Activated CD4-positive, alpha-beta T cell treated with anti-CD3 and anti-CD28 coated beads, Interleukin-2, Interleukin-6, amounts not matched to agents 100 ng/mL and 50 ng/mL, durations not matched to agents 16 hours and 8 hours (primary cell): ENCODE measurements around the gene FTH1.
A peak's percentile ranks its signal among the peaks of the same experiment; 100 is the strongest.
"Not testable (repeated sequence)": the region's sequence is repeated elsewhere in the genome, so short reads cannot be mapped to it uniquely, and the experiment has no call there.

Experiments
- DNase-seq: peaks from one replicate; pipeline ENCODE4 v3.0.0-alpha.2; 2020

Gene FTH1

DNA sequence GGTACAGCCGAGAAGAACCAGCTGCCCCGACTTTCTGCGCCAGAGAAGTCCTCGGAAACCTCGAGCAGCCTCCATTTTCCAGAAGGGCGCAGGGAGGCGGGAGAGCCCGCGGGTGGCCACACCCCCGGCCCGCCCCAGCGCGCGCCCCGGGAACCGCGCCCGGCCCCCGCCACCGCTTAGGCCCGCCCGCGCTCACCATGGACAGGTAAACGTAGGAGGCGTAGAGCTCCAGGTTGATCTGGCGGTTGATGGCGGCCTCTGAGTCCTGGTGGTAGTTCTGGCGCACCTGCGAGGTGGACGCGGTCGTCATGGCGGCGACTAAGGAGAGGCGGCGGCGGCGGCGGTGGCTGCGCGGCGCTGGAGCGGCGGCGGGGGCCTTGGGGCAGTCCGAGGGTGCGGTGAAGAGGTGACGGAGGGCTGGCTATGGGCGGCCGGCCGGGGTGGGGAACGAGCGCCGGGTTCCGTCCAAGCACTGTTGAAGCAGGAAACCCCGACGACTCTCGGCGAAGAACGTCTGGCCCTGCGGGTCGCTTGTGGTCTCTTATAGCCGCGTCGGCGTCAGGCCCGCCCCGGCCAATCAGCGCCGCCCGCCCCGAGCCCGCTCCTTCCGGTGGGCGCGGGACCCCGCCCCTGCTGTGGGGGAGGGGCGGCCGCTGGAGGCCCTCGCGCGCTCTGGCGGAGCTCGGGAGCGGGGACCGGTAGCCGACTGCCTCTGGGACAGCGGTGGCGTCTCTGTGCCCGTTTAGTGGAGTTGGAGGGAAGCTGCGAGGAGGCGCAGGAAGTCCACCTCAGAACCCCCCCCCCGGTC, at the start of gene FTH1:
Gene FTH1 (minus strand): TSS at position 519 of the 808 bp plus-strand sequence. CDS start 209 bp downstream, at position 310.
- peak; percentile 96 for DNase-seq

DNA sequence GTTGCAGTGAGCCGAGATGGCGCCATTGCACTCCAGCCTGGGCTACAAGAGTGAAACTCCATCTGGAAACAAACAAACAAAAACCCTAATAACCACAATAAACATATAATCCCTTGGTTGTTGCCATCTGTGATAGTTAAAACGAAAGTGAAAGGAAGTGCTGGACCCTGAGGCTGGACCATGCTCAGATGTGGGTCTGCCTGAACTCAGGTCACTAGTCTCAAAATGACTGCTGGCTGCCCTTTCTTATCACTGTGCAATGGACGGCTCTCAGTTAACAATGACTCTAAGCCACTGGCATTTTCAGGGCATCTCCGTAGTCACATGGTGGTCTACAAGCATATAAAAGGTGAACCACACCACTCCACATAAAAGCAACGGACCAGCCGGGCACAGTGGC, 48.2 kb upstream of the FTH1 start:
- DNase-seq, result no peak

DNA sequence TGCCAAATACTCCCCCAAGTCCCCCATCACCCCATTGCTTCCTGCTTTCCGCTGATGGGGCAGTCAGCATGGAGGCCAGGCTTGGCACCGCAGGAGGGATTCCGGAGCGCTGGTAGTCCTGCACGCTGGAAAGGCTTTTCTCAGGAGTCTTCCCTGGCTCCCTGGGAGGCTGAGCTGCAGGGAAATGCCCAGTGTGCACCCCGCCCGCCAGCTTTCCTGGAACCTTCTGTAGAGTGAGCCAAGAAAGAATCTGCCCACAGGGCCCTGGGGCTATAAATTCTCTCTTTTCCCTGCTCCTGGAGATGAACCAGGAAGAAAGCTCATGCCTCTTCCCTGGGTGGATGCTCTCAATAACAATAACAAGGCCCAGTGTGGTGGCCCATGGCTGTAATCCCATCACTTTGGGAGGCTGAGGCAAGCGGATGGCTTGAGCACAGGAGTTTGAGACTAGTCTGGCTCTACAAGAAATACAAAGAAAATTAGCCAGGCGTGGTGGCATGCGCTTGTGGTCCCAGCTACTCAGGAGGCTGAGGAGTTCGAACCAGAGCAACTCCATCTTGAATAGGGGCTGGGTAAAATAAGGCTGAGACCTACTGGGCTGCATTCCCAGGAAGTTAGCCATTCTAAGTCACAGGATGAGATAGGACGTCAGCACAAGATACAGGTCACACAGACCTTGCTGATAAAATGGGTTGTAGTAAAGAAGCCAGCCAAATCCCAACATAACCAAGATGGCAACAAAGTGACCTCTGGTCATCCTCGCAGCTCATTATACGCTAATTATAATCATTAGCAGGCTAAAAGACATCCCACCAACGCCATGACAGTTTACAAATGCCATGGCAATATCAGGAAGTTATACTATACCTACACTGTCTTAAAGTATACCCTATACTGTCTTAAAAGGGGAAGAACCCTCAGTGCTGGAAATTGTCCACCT, 46.4 kb upstream of the FTH1 start:
- DNase-seq, result no peak

DNA sequence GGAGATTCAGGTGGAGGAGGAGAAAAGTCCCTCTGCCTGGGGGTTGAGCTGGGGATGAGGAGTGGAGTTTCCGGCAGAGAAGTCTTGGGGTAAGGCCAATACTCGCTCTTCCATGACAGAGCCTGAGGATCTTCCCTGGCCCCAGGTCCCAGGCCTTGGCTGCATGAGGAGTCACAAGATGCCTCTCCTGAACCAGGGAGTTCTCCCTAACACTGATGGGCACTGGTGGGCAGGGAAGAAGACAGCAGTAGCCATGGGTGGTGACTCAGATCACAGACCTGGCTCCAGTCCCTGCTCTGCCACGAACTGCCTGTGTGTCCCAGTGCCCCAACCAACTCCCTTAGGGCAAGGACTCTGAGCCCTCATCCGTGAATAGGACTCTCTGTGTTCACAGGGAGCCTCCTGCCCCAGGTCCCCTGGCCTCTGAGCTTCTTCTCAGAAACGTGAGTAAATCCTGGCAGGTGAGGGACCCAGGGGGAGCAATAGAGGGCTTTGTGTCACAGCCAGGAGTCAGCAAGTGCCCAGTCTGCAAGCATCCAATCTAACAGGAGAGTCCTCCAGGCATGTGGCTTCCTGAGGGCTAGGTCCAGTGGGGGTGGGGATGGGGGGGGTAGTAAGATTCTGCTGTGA, 45.5 kb upstream of the FTH1 start:
- DNase-seq, result no peak

DNA sequence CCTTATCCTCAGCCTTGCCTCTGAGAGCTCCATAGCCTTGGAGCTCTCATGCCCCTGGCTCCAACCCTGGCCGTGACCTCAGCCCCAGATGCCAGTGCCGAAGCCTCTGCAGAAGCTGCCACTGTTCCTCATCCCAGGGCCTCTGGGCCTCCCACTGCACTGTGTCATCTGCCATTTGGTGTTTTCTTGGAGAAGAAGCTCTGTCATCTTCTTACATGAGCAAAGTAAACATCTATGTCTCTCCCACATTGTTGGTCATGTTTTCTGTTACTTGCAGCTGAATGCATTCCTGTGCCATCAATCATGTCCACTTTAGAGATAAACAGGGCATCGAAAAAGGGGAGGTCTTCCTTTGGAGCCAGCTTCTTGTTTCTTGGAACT, 45.0 kb upstream of the FTH1 start:
- DNase-seq, result no peak

DNA sequence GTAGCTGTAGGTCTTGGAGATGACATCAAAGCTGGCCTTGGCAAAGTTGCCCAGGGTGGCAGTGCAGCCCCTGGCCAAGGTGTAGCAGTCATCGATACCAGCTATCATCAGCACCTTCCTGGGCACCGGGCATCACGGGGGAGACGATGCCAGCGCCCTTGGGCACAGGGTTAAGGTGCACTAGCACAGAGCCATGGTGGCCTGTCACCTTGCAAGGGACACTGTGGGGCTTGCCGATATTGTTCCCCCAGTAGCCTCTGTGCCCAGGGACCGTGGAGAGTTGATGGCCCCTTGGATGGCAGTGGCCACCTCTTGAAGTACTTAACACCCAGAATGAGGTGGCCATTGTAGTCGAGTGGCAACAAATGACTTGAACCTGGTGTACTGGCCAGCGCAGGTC, 44.4 kb upstream of the FTH1 start:
- DNase-seq, result no peak

DNA sequence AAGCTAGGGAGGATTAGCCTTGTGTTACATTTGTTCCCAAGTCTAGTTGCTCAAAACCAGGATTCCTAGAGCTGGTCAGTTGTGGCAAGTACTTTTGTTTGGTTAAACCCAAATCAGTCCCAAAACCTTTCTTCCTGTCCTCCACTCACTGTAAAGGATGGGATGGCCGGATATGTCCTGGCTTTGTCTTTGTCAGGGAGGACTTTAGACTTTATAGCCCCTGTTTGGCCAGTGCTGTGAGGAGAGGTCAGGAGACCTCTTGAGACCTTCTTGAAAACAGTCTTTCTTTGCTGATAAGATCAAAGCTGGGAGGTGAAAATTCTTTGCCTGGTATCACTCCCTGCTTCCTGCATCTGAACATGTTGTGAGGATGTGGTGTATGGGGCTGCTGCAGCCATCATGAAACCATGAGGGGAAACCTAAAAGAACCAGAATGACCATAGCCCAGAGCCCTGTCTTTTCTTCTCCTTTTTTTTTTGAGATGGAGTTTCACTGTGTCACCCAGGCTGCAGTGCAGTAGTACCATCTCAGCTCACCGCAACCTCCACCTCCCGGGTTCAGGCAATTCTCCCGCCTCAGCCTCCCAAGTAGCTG, 43.6 kb upstream of the FTH1 start:
- no peak for DNase-seq

DNA sequence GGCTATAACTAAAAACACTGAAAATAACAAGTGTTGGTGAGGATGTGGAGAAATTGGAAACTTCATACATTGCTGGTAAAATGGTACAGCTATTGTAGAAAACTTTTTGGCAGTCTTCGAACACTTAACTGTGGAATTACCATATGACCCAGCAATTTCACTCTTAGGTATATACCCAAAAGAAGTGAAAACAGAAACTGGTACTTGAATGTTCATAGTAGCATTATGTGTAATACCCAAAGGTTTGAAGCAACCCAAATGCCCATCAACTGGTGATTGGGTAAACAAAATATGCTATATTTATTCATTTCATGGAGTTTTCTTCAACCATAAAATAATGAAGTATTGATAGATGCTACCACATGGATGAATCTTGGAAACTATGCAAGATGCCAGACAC, 40.8 kb upstream of the FTH1 start:
- DNase-seq, result peak; percentile 36

DNA sequence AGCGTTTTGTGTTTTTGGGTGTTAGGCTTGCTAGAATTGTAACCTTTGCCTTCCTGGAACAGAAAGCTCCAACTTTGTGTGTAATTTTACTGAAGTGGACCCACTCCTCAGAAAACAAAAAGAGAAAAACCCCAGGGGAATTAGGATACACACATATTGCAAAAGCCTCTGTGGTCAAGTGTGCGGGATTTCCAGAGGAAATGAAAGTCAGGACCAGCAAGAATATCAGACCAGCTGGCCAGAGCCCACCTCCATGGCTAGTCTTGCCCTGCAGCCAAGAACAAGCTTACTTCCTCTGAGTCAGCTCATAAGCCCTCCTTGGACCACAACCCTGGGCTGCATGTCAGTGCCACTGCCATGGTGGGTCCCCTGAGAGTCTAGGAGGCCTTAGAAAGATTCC, 37.0 kb upstream of the FTH1 start:
- no peak for DNase-seq

DNA sequence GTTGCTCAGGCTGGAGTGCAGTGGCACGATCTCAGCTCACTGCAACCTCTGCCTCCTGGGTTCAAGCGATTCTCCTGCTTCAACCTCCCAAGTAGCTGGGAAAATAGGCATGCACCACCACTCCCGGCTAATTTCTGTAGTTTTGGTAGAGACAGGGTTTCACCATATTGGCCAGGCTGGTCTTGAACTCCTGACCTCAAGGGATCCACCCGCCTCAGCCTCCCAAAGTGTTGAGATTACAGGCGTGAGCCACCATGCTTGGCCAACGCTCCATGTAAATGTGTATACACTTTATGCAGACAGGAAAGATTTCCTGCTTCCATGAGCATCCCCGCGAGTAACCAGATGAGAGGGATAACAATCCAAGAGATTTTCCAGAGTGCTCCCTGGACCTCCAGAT, 34.8 kb upstream of the FTH1 start:
- not testable (repeated sequence) for DNase-seq

DNA sequence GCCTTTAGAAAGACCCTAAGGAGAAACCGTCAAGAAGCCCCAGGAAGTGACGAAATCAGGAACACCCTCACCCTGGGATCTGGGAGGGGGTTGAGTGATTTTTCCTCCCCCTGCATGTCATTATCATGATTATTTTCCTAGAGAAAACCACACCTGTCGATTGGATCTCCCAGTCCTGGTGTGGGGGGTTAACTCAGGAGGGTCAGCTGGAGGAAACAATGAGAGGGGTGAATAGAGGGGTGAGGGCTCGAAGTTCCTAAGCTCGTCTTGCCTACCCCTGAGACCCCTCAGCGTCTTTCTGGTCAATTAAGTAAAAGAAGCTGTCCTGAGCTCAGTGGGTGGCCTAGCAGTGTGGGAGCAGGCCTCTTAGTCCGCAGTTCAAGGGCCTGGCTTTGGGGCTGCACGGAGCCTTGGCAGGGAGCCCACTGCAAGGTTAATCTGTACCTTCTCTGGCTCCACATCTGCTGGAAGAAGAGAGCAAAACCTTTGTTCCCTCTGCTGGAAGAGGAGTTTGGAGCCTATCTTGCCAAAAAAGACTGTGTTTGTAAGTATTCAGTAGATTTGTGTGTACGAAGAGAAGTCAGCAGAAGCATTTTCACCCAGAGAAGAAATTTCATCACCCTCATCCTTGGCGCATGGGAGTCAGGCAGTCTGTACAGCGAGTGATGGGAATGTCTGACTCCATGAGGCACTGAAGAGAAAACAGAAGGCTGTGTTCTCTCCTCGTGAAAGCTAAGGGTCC, 34.2 kb upstream of the FTH1 start:
- DNase-seq, result no peak

DNA sequence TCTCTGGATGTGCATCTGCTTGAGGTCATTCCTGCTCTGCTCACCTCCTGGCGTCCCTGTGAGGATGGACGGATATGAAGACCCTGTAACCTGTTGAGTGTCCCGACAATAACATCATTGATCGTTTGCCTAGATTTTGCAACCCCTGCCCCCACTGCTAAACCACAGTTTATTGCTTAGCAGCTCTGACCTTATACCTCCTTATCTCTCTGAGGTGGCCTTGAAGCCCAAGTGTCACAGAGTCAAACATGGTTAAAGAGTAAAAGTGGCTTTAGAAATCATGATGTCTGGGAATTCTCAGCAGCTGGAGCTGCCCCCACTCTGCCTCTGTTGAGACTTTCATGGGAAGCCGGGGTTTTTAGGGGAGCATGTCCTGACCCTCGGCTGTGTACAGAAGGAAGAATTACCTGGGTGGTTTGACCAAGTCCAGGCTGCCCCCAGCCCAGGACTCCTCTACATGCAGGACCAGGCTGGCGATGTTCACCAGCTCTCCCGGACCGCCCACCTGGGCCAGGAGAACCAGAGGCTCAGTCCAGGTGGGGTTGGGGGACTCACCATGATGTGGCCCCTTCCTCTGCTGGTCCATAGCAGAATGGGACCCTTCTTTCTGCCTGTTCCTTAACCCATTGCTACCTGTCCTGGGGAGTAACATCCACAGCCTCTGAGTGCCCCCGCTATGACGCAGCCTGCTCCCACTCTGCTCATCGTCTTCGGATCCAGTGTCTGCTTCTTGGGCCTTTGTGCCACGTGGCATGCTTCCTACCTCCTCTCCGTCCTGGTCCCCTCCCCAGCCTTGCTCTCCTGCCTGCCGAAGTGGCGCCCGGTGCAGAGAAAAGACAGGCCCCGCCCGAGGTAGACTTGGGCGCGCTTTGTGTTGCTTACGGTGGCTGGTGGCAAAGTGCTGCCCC, 33.4 kb upstream of the FTH1 start:
- DNase-seq, result no peak

DNA sequence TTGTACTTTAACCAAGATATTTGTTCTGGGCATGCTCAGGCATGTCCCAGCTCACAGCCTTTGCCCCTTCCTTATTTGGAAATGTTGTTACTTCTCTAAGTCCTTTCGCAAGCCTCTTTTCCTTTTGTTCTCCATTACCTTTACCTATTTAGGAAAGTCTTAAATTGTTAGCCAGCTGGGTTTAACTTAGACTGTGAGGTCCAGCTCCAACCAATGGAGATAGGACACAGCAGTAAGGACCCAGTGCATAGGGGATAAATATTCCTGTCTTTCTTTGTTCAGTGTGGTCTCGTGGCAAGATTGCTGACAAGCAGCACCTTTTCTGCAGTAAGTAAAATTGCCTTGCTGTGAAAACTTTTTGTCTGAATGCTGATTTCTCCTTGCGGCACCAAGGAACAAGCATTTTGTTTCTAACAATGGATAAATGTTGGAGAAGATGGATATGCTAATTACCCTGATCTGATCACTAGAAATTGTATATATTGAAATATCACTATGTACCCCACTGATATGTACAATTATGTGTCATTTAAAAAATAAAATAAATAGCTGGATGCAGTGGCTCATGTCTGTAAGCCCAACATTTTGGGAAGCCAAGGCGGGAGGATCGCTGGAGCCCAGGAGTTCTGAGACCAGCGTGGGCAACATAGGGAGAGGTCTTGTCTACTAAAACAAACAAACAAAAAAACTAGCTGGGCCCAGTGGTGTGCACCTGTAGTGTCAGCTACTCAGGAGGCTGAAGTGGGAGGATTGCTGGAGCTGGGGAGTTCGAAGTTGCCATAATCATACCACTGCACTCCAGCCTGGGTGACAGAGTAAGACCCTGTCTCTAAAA, 31.9 kb upstream of the FTH1 start:
- no peak for DNase-seq

DNA sequence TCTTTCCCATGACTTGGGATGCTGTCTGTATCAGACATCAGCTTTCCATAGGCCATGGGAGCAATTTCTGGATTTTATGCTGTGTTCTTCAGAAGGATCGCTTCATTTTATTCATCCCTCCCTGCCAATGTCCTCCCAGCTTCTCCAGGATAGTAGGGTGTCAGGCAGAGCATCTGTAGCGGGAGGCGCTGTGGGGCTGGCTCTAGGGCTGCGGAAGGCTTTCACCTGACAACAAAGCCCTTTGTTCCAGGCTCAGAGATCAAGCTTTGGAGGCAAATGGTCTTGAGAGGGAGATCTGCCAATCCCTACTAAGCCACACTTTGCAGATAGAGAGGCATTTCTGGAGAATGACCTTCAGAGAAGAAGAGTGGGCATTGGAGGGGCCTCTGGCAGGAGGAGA, 29.5 kb upstream of the FTH1 start:
- DNase-seq, result no peak

DNA sequence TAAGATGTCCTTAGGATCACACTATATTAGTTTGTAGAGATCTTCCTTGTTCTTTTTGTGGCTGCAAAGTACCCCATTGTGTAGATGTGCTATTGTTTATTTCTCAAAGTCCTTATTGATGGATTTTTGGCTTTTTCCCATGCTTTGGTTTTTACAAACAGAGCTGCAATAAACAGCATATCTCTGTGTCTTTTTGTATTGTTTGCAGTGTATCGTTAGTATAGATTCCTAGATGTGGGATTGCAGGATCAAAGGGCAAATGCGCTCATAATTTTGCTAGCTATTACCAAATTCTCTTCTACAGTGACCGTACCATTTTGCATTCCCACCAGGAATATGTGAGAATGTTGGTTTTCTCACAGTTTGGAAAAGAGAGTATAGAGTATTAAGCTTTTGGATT, 27.5 kb upstream of the FTH1 start:
- no peak for DNase-seq

DNA sequence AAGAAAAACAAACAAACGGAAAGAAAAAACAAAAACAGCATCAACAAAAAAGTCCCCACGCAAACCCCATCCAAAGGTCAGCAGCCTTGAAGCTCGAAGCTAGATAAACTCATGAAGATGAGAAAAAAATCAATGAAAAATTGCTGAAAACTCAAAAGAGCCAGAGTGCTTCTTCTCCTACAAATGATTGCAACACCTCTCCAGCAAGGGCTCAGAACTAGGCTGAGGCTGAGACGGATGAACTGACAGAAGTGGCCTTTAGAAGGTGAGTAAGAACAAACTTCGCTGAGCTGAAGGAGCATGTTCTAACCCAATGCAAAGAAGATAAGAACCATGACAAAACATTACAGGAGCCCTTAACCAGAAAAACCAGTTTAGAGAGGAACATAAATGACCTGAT, 18.4 kb upstream of the FTH1 start:
- no peak for DNase-seq

DNA sequence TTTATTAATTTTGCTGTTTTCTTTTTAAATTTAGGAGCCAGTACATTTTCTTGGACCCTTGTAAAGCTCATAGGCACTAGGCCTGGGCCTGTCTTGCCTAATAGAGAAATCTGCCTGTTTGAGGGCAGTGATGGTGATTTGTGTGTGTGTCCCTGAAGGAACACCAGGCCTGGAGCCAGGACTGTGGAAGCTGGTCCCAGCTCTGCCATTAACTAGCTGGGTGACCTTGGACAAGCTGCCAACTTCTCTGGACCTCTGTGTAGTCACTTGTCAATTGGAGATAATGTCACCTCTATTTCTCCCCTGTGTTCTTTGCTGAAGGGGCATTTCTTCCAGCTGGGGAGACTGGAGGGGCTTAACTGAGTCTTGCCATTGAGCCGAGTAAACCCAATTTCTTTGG, 16.0 kb upstream of the FTH1 start:
- DNase-seq, result no peak

DNA sequence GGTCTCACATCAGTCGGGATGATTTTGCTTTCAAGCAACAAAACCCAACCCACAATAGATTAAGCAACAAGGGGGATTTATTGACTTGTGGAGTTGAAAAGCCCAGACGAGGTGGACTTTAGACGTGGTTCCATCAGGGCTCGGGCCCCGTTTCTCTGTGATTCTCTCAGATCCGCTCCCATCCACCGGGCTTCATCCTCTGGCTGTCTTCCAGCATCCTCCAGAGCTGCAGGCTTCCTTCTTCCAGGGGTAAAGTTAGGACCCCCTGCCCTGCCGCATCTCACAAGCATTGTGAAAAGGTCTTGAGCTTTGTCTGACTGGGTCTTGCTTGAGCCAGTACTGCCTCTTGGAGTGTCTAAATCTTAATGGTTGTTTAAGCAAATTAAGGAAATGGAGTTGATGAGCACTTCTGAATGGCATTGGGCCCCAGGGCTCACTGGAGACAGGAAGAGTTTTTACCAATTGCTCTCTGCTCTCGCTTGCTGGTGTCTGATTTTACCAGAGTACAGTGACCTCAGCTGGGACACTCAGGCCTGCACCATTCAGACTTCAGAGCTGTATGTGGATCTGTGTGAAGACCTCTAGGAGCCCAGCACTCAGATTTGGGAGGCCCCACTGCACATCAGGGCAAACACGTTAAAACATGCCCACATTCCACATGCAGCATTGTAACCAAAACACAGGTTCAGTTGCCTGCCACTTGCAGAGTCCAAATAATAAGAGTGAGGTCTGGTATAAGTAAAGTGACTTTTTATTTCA, 13.5 kb upstream of the FTH1 start:
- DNase-seq, result no peak
